Right atrium auricular region (tissue), 2 donors: ENCODE results near the gene CCDC68. TPM values are rescaled to one million over a fixed set of nuclear protein-coding genes. Genes with fewer than 3 reads are reported as not detected.

Source experiments
- DNase-seq: peaks from one replicate; pipeline ENCODE4 v3.0.0-alpha.2; 2019; ENCODE audit warnings: low spot score
- H3K27ac ChIP-seq, 2 donors: fragments of 200-600 bp; sonication (generic); 1 replicate in 1 of 2; 2 replicates in 1 of 2; pipeline ENCODE4 v1.5.1; 2016 to 2019
- H3K27me3 ChIP-seq, 2 donors: fragments of 200-600 bp; sonication (generic); one replicate each; pipeline versions ENCODE4 v1.5.1 to v1.6.0; 2017 to 2019
- H3K36me3 ChIP-seq: fragments of 200-600 bp; sonication (generic); one replicate; pipeline ENCODE4 v1.5.1; 2016
- H3K4me1 ChIP-seq, 2 donors: fragments of 200-600 bp; sonication (generic); one replicate each; pipeline versions ENCODE4 v1.5.1 to v1.6.0; 2017 to 2019
- H3K4me3 ChIP-seq, 2 donors: fragments of 200-600 bp; sonication (generic); 1 replicate in 1 of 2; 2 replicates in 1 of 2; pipeline ENCODE4 v1.5.1; 2017 to 2019; ENCODE audit warnings: mild to moderate bottlenecking in 1 of 2, moderate library complexity in 1 of 2
- H3K9me3 ChIP-seq, 2 donors: fragments of 200-600 bp; sonication (generic); one replicate each; pipeline ENCODE4 v1.5.1; 2019
- total RNA-seq, 2 donors: library from RNA; depleted of rRNA; stranded (reverse); fragments of >200 nt; gene quantifications; one replicate each; pipeline ENCODE4 v1.1.0, GENCODE V29; 2016
- TF ChIP-seq, protein P1 (sequence below), 2 donors: fragments of 200-600 bp; sonication (generic); IDR thresholded peaks; one replicate each; pipeline ENCODE4 v1.5.1; 2019; ENCODE audit warnings: antibody characterized with exemption in 2 of 2

Gene CCDC68
- total RNA-seq, 2 donors from 2014 or later = 7.3 to 8.0 TPM

DNA sequence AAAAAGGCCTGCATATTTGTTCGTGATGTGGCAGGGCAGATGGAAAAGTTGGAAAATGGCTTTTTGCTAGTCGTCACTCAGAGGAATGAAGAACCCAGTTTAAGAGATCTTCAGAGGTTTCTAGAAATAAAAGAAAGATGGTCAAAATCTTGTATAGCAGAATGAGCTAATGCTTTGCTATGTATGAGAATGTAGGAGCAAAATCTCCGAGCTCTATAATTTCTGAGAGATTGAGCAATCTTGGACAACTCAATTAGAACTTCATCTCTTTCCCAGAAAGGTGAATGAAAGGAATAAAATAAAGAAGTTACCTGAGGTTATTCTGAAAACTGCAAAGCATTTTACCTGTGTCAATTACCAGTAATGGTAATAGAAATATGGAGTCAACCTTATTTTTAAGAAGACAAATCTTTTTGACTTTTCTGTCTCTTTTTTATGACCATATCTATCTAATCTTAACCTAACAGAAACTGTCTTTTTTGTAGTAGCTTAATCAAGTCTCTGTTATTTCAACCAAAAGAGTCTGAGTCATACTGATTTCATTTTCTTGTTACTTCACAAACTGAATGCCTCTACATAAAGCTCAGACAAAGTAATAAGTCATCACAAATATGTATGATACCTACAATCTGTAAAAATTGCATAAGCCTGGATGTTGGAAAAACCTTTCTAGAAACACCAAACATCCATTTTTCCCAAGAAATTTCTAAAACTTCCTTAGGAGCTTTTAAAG is 32.5 kb downstream of the CCDC68 start:
- DNase-seq = no peak
- Histone ChIP-seq H3K9me3 (no peaks in the 10 kb centered on the region), H3K36me3 (no peaks in the 10 kb centered on the region), H3K4me1 (no peaks in the 10 kb centered on the region), H3K4me3 (no peak overlapping the region), H3K27me3 (no peaks in the 10 kb centered on the region), H3K27ac (no peak overlapping the region)
- TF ChIP-seq, protein P1, sequence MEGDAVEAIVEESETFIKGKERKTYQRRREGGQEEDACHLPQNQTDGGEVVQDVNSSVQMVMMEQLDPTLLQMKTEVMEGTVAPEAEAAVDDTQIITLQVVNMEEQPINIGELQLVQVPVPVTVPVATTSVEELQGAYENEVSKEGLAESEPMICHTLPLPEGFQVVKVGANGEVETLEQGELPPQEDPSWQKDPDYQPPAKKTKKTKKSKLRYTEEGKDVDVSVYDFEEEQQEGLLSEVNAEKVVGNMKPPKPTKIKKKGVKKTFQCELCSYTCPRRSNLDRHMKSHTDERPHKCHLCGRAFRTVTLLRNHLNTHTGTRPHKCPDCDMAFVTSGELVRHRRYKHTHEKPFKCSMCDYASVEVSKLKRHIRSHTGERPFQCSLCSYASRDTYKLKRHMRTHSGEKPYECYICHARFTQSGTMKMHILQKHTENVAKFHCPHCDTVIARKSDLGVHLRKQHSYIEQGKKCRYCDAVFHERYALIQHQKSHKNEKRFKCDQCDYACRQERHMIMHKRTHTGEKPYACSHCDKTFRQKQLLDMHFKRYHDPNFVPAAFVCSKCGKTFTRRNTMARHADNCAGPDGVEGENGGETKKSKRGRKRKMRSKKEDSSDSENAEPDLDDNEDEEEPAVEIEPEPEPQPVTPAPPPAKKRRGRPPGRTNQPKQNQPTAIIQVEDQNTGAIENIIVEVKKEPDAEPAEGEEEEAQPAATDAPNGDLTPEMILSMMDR (IDR thresholded peaks at IDR 0.05) = no peak

- Histone ChIP-seq H3K27me3 (no peaks in the 10 kb centered on the region), H3K4me1 (no peaks in the 10 kb centered on the region), H3K9me3 (no peaks in the 10 kb centered on the region), H3K4me3 (no peak overlapping the region), H3K27ac (no peak overlapping the region), H3K36me3 (no peaks in the 10 kb centered on the region)
- DNase-seq = no peak
- TF ChIP-seq, protein P1 (IDR thresholded peaks at IDR 0.05) = no peak
Observed at GRCh38 chr18:54924948-54925347, 34.3 kb downstream of the CCDC68 start.

DNA sequence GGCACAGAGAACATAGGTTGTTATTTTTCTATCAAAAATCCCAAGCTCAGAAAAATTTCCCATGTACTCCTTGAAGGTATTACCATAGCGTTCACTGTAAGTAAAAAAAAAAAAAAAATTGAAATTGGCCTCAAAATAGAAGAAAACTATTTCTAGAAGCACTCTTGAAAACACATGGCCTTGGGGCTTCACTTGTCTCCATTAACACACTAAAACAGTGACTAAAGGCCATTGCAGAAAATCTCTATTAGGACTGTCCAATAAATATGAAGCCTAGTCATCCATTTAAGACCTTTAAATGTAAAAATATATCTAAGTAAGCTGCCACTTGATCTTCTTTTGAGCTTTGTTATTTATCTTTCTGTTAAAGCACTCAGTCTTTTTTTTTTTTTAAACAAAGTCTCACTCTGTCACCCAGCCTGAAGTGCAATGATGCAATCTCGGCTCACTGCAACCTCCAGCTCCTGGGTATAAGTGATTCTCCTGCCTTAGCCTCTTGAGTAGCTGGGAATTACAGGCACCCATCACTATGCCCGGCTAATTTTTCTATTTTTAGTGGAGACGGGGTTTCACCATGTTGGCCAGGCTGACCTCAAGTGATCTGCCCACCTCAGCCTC is 35.8 kb downstream of the CCDC68 start:
- Histone ChIP-seq H3K27me3 (no peaks in the 10 kb centered on the region), H3K4me1 (no peaks in the 10 kb centered on the region), H3K27ac (no peak overlapping the region), H3K4me3 (no peak overlapping the region), H3K9me3 (no peaks in the 10 kb centered on the region), H3K36me3 (no peaks in the 10 kb centered on the region)
- no peak for DNase-seq
- TF ChIP-seq, protein P1 (IDR thresholded peaks at IDR 0.05) = no peak

- TF ChIP-seq, protein P1 (IDR thresholded peaks at IDR 0.05) = no peak
- H3K36me3 ChIP-seq = no peaks in the 10 kb centered on the region
- H3K4me1 ChIP-seq = no peaks in the 10 kb centered on the region
- H3K4me3 ChIP-seq = no peak overlapping the region
- DNase-seq = no peak
- H3K27ac ChIP-seq = no peak overlapping the region
- no peaks in the 10 kb centered on the region for H3K27me3 ChIP-seq
- no peaks in the 10 kb centered on the region for H3K9me3 ChIP-seq
Observed at GRCh38 chr18:54919412-54919811, 39.8 kb downstream of the CCDC68 start.

GRCh38 chr18:54918060-54918459 is 41.2 kb downstream of the CCDC68 start:
- Histone ChIP-seq H3K9me3 (no peaks in the 10 kb centered on the region), H3K27ac (no peak overlapping the region), H3K4me3 (no peak overlapping the region), H3K27me3 (no peaks in the 10 kb centered on the region), H3K36me3 (no peaks in the 10 kb centered on the region), H3K4me1 (no peaks in the 10 kb centered on the region)
- TF ChIP-seq, protein P1 (IDR thresholded peaks at IDR 0.05) = no peak
- no peak for DNase-seq
